ENCODE data around the gene RALGPS1. TPM values are rescaled to one million over a fixed set of nuclear protein-coding genes. Genes with fewer than 3 reads are reported as not detected.

RALGPS1 gene
- total RNA-seq, 1 donor, result 2.9 TPM

- no peak for DNase-seq (ENCODE audit: low read depth)
- TF ChIP-seq CTCF (IDR thresholded peaks at IDR 0.05; ENCODE audit: insufficient read depth, low read length), result no peak
- H3K4me3 ChIP-seq (ENCODE audit: low read depth, low read length), result no peak overlapping the region
Measured at GRCh38 chr9:127130235-127130634, 215.7 kb downstream of the RALGPS1 start.

GRCh38 chr9:127130661-127131538, 216.3 kb downstream of the RALGPS1 start:
- peak; percentile 79 for DNase-seq (ENCODE audit: low read depth)
- H3K4me3 ChIP-seq (ENCODE audit: low read depth, low read length), result no peak overlapping the region
- no peak for TF ChIP-seq CTCF (IDR thresholded peaks at IDR 0.05; ENCODE audit: insufficient read depth, low read length)

GRCh38 chr9:127131871-127132270, 217.3 kb downstream of the RALGPS1 start:
- no peak for TF ChIP-seq CTCF (IDR thresholded peaks at IDR 0.05; ENCODE audit: insufficient read depth, low read length)
- H3K4me3 ChIP-seq (ENCODE audit: low read depth, low read length), result no peak overlapping the region
- DNase-seq (ENCODE audit: low read depth), result peak; percentile 59

- TF ChIP-seq CTCF (IDR thresholded peaks at IDR 0.05; ENCODE audit: insufficient read depth, low read length), result no peak
- no peak for DNase-seq (ENCODE audit: low read depth)
- no peak overlapping the region for H3K4me3 ChIP-seq (ENCODE audit: low read depth, low read length)
Measured at GRCh38 chr9:127132375-127132774, 217.8 kb downstream of the RALGPS1 start.

- no peak for TF ChIP-seq CTCF (IDR thresholded peaks at IDR 0.05; ENCODE audit: insufficient read depth, low read length)
- no peak overlapping the region for H3K4me3 ChIP-seq (ENCODE audit: low read depth, low read length)
- no peak for DNase-seq (ENCODE audit: low read depth)
Measured at GRCh38 chr9:127132921-127133647, 218.5 kb downstream of the RALGPS1 start.

GRCh38 chr9:127133739-127134167, 219.2 kb downstream of the RALGPS1 start:
- peak; percentile 56 for DNase-seq (ENCODE audit: low read depth)
- H3K4me3 ChIP-seq (ENCODE audit: low read depth, low read length), result no peak overlapping the region
- no peak for TF ChIP-seq CTCF (IDR thresholded peaks at IDR 0.05; ENCODE audit: insufficient read depth, low read length)

Measured in fibroblast of the aortic adventitia (primary cell).